Activated CD4-positive, alpha-beta T cell treated with anti-CD3 and anti-CD28 coated beads for 1 hour (primary cell): ENCODE measurements around the gene DPH7.
"Not testable (repeated sequence)": the region's sequence is repeated elsewhere in the genome, so short reads cannot be mapped to it uniquely, and the experiment has no call there.

Source experiments
- DNase-seq: peaks from one replicate; pipeline ENCODE4 v3.0.0-alpha.2; 2020

Gene DPH7

GRCh38 chr9:137544176-137544760 lies 34.5 kb downstream of the DPH7 start:
- DNase-seq, result no peak

- no peak for DNase-seq
Observed at GRCh38 chr9:137543237-137543963, 35.3 kb downstream of the DPH7 start.

- DNase-seq, result no peak
Observed at GRCh38 chr9:137542486-137542885, 36.2 kb downstream of the DPH7 start.

GRCh38 chr9:137540536-137540935 lies 38.2 kb downstream of the DPH7 start:
- DNase-seq, result no peak

GRCh38 chr9:137538058-137538457 lies 40.7 kb downstream of the DPH7 start:
- no peak for DNase-seq

GRCh38 chr9:137536594-137537131 lies 42.1 kb downstream of the DPH7 start:
- DNase-seq, result not testable (repeated sequence)

- DNase-seq, result no peak
Observed at GRCh38 chr9:137535120-137535428, 43.7 kb downstream of the DPH7 start.

GRCh38 chr9:137534256-137535119 lies 44.2 kb downstream of the DPH7 start:
- no peak for DNase-seq

GRCh38 chr9:137532891-137533468 lies 45.7 kb downstream of the DPH7 start:
- DNase-seq, result not testable (repeated sequence)

- DNase-seq, result no peak
Observed at GRCh38 chr9:137531099-137531765, 47.5 kb downstream of the DPH7 start.

- no peak for DNase-seq
Observed at GRCh38 chr9:137530331-137530730, 48.4 kb downstream of the DPH7 start.

- DNase-seq, result no peak
Observed at GRCh38 chr9:137524981-137525317, 53.8 kb downstream of the DPH7 start.

GRCh38 chr9:137524161-137524980 lies 54.4 kb downstream of the DPH7 start:
- no peak for DNase-seq

- DNase-seq, result no peak
Observed at GRCh38 chr9:137522746-137523455, 55.8 kb downstream of the DPH7 start.

GRCh38 chr9:137521405-137521985 lies 57.2 kb downstream of the DPH7 start:
- DNase-seq, result no peak

- DNase-seq, result no peak
Observed at GRCh38 chr9:137520614-137521404, 57.9 kb downstream of the DPH7 start.

GRCh38 chr9:137519553-137519952 lies 59.2 kb downstream of the DPH7 start:
- DNase-seq, result no peak

GRCh38 chr9:137518661-137519459 lies 59.9 kb downstream of the DPH7 start:
- DNase-seq, result not testable (repeated sequence)
